T1000 (cell line): ENCODE measurements around the gene MS4A10.

ENCODE experiments used
- DNase-seq: peaks from one replicate; lab custom pipeline; 2025; ENCODE audit warnings: mixed read lengths; lab: John Stamatoyannopoulos, UW

MS4A10 gene

DNA sequence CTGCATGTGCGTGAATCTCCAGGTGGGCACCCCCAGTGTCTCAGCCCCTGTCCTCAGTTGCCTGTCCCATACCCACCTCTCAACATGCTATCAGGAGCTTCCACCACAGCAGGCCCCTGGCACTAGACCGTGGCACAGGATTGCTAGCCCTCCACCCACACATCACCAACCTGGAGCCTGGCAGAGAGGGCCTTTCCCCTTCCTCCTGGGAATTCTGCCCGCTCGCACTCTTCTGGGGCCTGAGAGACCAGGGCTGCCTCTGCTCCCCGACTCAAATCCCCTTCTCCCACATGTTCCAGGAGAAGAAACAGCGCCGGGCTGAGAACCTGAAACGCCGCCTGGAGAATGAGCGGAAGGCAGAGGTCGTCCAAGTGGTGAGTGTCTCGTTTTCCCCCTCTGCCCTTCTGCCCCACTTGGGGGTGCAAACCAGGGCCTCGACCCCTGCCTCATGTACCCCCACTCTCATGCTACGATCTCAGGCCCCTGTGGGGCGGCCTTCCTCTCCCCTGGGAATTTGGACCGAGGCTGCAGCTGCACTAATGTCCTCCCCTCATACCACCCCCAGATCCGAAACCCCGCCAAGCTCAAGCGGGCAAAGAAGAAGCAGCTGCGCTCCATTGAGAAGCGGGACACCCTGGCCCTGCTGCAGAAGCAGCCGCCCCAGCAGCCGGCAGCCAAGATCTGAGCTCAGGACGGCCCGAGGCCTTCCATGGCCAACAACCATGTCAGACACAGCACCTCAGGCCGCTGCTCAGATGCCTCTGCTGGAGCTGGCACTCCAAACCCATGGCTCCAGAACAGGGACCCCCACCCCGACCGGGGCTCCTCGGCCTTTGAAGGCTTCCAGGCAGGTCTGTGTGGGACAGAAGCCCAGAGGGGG is 64.7 kb downstream of the MS4A10 start:
- DNase-seq = no peak
